Suprapubic skin (tissue), 4 donors: Measurements from ENCODE around the gene OR6C76.

ENCODE experiments used
- EP300 ChIP-seq: sonication (generic); formaldehyde crosslinking; IDR thresholded peaks from one replicate; pipeline ENCODE4 v1.6.1; 2017; ENCODE audit warnings: antibody characterized with exemption
- POLR2A ChIP-seq, 2 donors: fragments of 450-650 bp; IDR thresholded peaks; one replicate each; pipeline ENCODE4 v1.6.1; 2017; ENCODE audit warnings: antibody characterized with exemption in 2 of 2, mild to moderate bottlenecking in 2 of 2, moderate library complexity in 2 of 2
- POLR2AphosphoS5 ChIP-seq, 3 donors: sonication (generic); formaldehyde crosslinking; IDR thresholded peaks; one replicate each; pipeline ENCODE4 v1.6.1; 2017; ENCODE audit warnings: antibody characterized with exemption in 3 of 3
- TF ChIP-seq, protein P1 (sequence below), 2 donors: fragments of 200-600 bp in 1 of 2; fragments of 450-650 bp in 1 of 2; sonication (generic) in 1 of 2; IDR thresholded peaks; one replicate each; pipeline ENCODE4 v1.5.1; 2016 to 2019; ENCODE audit warnings: antibody characterized with exemption in 2 of 2, mild to moderate bottlenecking in 1 of 2, moderate library complexity in 1 of 2

DNA sequence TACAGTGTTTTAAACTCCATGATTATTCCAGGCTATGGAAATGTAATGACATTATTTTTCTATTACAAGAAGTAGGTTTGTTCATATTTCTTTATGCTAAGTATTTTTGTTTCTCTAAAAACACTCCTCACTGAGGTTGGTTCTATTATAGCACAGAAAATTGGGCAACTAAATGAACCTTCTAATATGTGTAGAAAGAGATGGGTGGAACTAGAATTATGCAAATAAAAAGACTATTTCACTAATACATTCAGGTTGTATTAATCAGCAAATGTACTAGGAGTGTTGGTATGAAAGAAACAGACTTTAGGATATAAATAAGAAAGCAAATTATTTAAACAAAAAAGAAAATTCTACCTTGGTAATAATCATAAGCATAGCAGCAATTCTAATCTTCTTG is 22.8 kb downstream of the OR6C76 start:
- TF ChIP-seq EP300 (no peak), POLR2A (IDR thresholded peaks at IDR 0.05) (no peak), POLR2AphosphoS5 (IDR thresholded peaks at IDR 0.05) (no peak)
- TF ChIP-seq, protein P1, sequence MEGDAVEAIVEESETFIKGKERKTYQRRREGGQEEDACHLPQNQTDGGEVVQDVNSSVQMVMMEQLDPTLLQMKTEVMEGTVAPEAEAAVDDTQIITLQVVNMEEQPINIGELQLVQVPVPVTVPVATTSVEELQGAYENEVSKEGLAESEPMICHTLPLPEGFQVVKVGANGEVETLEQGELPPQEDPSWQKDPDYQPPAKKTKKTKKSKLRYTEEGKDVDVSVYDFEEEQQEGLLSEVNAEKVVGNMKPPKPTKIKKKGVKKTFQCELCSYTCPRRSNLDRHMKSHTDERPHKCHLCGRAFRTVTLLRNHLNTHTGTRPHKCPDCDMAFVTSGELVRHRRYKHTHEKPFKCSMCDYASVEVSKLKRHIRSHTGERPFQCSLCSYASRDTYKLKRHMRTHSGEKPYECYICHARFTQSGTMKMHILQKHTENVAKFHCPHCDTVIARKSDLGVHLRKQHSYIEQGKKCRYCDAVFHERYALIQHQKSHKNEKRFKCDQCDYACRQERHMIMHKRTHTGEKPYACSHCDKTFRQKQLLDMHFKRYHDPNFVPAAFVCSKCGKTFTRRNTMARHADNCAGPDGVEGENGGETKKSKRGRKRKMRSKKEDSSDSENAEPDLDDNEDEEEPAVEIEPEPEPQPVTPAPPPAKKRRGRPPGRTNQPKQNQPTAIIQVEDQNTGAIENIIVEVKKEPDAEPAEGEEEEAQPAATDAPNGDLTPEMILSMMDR (IDR thresholded peaks at IDR 0.05), result no peak
